LNCaP clone FGC (cell line): ENCODE data around the gene GNB4.

Experiments used
- DNase-seq: peaks from one replicate; pipeline ENCODE4 v3.0.0-alpha.2; 2011; ENCODE audit warnings: low read depth
- H3K4me3 ChIP-seq: 2 replicates; pipeline ENCODE4 v1.5.1; 2011; ENCODE audit warnings: mild to moderate bottlenecking, low read depth, low read length, control low read depth
- TF ChIP-seq, protein P1 (sequence below): IDR thresholded peaks from 2 replicates; pipeline ENCODE4 v1.5.1; 2012; ENCODE audit warnings: mild to moderate bottlenecking; ENCODE audit not compliant: control insufficient read depth, insufficient read depth; ENCODE audit errors: extremely low read depth

Gene GNB4

DNA sequence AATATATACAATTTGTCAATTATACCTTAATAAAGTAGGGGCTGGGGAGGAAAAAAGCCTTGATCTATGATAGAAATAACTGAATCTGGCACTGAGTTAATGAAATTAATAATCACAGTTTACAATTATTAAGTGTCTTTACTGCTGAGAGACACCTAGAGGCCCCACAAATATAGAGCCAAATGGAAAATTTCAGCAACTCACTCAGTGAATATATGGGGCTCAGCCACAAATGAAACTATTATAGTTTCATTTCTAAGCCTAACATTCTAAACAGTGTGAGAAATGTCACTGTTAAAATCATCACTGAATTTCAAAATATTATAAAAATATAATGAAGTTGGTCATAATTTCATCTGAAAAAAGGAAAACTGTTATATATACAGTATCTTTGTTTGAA, 40.3 kb downstream of the GNB4 start:
- TF ChIP-seq, protein P1, sequence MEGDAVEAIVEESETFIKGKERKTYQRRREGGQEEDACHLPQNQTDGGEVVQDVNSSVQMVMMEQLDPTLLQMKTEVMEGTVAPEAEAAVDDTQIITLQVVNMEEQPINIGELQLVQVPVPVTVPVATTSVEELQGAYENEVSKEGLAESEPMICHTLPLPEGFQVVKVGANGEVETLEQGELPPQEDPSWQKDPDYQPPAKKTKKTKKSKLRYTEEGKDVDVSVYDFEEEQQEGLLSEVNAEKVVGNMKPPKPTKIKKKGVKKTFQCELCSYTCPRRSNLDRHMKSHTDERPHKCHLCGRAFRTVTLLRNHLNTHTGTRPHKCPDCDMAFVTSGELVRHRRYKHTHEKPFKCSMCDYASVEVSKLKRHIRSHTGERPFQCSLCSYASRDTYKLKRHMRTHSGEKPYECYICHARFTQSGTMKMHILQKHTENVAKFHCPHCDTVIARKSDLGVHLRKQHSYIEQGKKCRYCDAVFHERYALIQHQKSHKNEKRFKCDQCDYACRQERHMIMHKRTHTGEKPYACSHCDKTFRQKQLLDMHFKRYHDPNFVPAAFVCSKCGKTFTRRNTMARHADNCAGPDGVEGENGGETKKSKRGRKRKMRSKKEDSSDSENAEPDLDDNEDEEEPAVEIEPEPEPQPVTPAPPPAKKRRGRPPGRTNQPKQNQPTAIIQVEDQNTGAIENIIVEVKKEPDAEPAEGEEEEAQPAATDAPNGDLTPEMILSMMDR, result no peak
- H3K4me3 ChIP-seq, result no peak overlapping the region
- DNase-seq, result no peak

- no peak overlapping the region for H3K4me3 ChIP-seq
- DNase-seq, result no peak
- TF ChIP-seq, protein P1, result no peak
Measured at GRCh38 chr3:179410331-179410730, 40.9 kb downstream of the GNB4 start.

DNA sequence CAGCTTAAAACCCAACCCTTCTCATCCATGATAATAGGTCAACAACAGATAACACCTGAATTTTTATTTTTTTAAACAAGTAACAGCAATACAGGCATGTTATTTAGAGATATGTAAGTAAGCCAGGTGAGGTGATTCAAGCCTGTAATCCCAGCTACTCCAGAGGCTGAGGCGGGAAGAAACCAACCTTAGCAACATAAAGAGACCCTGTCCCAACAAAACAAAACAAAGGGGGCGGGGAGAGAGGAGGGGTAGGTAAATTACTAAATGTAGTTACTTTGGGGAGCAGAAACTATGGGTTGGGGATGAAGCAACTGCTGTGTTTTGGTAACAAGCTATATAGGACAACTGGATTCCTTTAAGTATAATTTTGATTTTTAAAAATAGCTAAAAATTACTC, 47.0 kb downstream of the GNB4 start:
- no peak overlapping the region for H3K4me3 ChIP-seq
- TF ChIP-seq, protein P1, result no peak
- no peak for DNase-seq

DNA sequence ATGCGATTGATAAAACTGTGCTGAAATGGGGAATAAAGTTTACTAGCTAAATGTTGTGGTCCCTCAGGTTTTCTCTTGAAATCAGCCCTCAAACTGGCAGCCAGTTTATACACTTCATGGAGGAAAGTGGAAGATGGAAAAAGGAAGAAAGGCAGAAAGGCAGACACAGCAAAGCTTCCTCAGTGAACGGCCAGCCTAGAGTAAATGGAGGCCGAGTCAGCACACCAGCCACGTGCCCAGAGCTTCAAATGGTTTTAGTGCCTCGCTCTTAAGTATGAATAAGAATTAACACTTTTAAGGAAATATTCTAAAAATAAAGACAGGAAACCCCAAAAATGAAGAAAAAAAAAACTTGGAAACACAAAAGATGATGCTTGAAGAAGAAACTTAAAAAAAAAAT, 48.3 kb downstream of the GNB4 start:
- H3K4me3 ChIP-seq, result no peak overlapping the region
- TF ChIP-seq, protein P1, result no peak
- no peak for DNase-seq

DNA sequence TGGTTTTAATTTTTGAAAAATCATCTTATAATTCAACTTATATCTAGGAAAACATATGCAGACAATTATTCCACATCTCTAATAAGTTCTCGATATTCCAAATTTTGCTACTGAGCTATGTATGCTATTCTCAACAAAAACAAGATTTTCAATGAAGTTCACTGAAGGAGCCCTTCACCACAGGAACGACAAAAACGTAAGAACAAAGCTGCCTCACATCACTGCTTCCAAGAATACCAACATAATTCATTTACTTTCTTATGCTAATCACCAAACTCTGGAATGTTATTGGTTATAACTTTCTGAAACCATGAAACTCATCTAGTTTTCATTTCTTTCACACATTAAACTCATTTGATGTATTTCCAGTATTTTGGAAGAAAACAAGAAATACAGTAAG, 49.7 kb downstream of the GNB4 start:
- H3K4me3 ChIP-seq, result no peak overlapping the region
- no peak for DNase-seq
- TF ChIP-seq, protein P1, result no peak

- DNase-seq, result no peak
- TF ChIP-seq, protein P1, result no peak
Measured at GRCh38 chr3:179398574-179399231, 52.6 kb downstream of the GNB4 start.

GRCh38 chr3:179391906-179392305, 59.4 kb downstream of the GNB4 start:
- H3K4me3 ChIP-seq, result no peak overlapping the region
- DNase-seq, result no peak
- TF ChIP-seq, protein P1, result no peak

More at GRCh38 chr3:179398574-179399231, 52.6 kb downstream of the GNB4 start:
- no peak overlapping the region for H3K4me3 ChIP-seq
